DOHH2 (cell line): ENCODE results near the gene LRRC8E.

Experiments
- H3F3A ChIP-seq: fragments of 200-600 bp; sonication (generic), shearing (Covaris generic); 2 replicates; pipeline ENCODE4 v1.6.0; 2016; ENCODE audit warnings: antibody characterized with exemption, mild to moderate bottlenecking; ENCODE audit not compliant: control insufficient read depth, insufficient read depth
- H3K27ac ChIP-seq: fragments of 200-600 bp; sonication (generic); 2 replicates; pipeline ENCODE4 v1.5.1; 2014; ENCODE audit warnings: low read depth, mild to moderate bottlenecking, low read length, moderate library complexity
- H3K27me3 ChIP-seq: fragments of 200-600 bp; sonication (generic); 2 replicates; pipeline ENCODE4 v1.6.1; 2014; ENCODE audit warnings: mild to moderate bottlenecking, low read length, mixed read lengths; ENCODE audit not compliant: control insufficient read depth
- H3K36me3 ChIP-seq: fragments of 200-600 bp; sonication (generic); 2 replicates; pipeline ENCODE4 v1.6.1; 2014; ENCODE audit warnings: mild to moderate bottlenecking, low read length, moderate library complexity, mixed read lengths; ENCODE audit not compliant: control insufficient read depth
- H3K4me1 ChIP-seq: fragments of 200-600 bp; sonication (generic); 2 replicates; pipeline ENCODE4 v1.6.1; 2014; ENCODE audit warnings: mild to moderate bottlenecking, low read length, mixed read lengths; ENCODE audit not compliant: control insufficient read depth
- H3K4me2 ChIP-seq: fragments of 200-600 bp; sonication (generic); 2 replicates; pipeline ENCODE4 v1.6.0; 2014; ENCODE audit warnings: mild to moderate bottlenecking, low read length, moderate library complexity
- H3K4me3 ChIP-seq: fragments of 200-600 bp; sonication (generic); 2 replicates; pipeline ENCODE4 v1.5.1; 2014; ENCODE audit warnings: mild to moderate bottlenecking, low read length, mixed read lengths
- H3K79me2 ChIP-seq: fragments of 200-600 bp; sonication (generic); 2 replicates; pipeline ENCODE4 v1.6.1; 2014; ENCODE audit warnings: mild to moderate bottlenecking, low read length, mixed read lengths; ENCODE audit not compliant: control insufficient read depth
- H3K9me2 ChIP-seq: fragments of 200-600 bp; sonication (generic); replicated peaks from 2 replicates; pipeline ENCODE4 v1.6.1; 2014; ENCODE audit warnings: mild to moderate bottlenecking, low read length, mixed read lengths; ENCODE audit not compliant: control insufficient read depth
- H3K9me3 ChIP-seq: fragments of 200-600 bp; sonication (generic); 2 replicates; pipeline ENCODE4 v1.6.1; 2014; ENCODE audit warnings: antibody characterized with exemption, low read length, mixed read lengths; ENCODE audit not compliant: control insufficient read depth, insufficient read depth
- H4K20me1 ChIP-seq: fragments of 200-600 bp; sonication (generic); 2 replicates; pipeline ENCODE4 v1.6.0; 2014; ENCODE audit warnings: low read depth, mild to moderate bottlenecking, antibody characterized with exemption, low read length, moderate library complexity; ENCODE audit not compliant: control insufficient read depth, insufficient read depth
- EZH2phosphoT487 ChIP-seq: fragments of 200-600 bp; sonication (generic); IDR thresholded peaks from 2 replicates; pipeline ENCODE4 v1.6.1; 2017; ENCODE audit warnings: borderline replicate concordance, mild to moderate bottlenecking, antibody characterized with exemption, low read length, moderate library complexity, mixed read lengths
- TF ChIP-seq, protein P1 (sequence below): fragments of 200-600 bp; sonication (generic); IDR thresholded peaks from one replicate; pipeline ENCODE4 v1.5.1; 2014; ENCODE audit warnings: antibody characterized with exemption, mild to moderate bottlenecking, low read depth, low read length; ENCODE audit not compliant: poor library complexity, severe bottlenecking

The LRRC8E gene

GRCh38 chr19:7855426-7856108, 32.7 kb upstream of the LRRC8E start:
- Histone ChIP-seq H3K9me2 (no peaks in the 10 kb centered on the region), H3K27me3 (peaks cover 14% of the 10 kb centered on the region), H3K4me3 (no peak overlapping the region), H3K4me2 (no peak overlapping the region), H3K9me3 (no peaks in the 10 kb centered on the region), H3F3A (no peaks in the 10 kb centered on the region), H4K20me1 (no peaks in the 10 kb centered on the region), H3K79me2 (no peaks in the 10 kb centered on the region), H3K4me1 (peaks cover 12% of the 10 kb centered on the region), H3K36me3 (no peaks in the 10 kb centered on the region), H3K27ac (no peak overlapping the region)
- TF ChIP-seq, protein P1, sequence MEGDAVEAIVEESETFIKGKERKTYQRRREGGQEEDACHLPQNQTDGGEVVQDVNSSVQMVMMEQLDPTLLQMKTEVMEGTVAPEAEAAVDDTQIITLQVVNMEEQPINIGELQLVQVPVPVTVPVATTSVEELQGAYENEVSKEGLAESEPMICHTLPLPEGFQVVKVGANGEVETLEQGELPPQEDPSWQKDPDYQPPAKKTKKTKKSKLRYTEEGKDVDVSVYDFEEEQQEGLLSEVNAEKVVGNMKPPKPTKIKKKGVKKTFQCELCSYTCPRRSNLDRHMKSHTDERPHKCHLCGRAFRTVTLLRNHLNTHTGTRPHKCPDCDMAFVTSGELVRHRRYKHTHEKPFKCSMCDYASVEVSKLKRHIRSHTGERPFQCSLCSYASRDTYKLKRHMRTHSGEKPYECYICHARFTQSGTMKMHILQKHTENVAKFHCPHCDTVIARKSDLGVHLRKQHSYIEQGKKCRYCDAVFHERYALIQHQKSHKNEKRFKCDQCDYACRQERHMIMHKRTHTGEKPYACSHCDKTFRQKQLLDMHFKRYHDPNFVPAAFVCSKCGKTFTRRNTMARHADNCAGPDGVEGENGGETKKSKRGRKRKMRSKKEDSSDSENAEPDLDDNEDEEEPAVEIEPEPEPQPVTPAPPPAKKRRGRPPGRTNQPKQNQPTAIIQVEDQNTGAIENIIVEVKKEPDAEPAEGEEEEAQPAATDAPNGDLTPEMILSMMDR: no peak

GRCh38 chr19:7856109-7856591, 32.2 kb upstream of the LRRC8E start:
- Histone ChIP-seq H3K4me3 (no peak overlapping the region), H3K4me2 (no peak overlapping the region), H4K20me1 (no peaks in the 10 kb centered on the region), H3K4me1 (peaks cover 12% of the 10 kb centered on the region), H3K9me2 (no peaks in the 10 kb centered on the region), H3K36me3 (no peaks in the 10 kb centered on the region), H3K27ac (no peak overlapping the region), H3F3A (no peaks in the 10 kb centered on the region), H3K79me2 (no peaks in the 10 kb centered on the region), H3K9me3 (no peaks in the 10 kb centered on the region), H3K27me3 (peaks cover 16% of the 10 kb centered on the region)
- no peak for TF ChIP-seq EZH2phosphoT487
- TF ChIP-seq, protein P1: no peak

GRCh38 chr19:7856679-7857663, 31.3 kb upstream of the LRRC8E start:
- Histone ChIP-seq H4K20me1 (no peaks in the 10 kb centered on the region), H3F3A (no peaks in the 10 kb centered on the region), H3K9me3 (no peaks in the 10 kb centered on the region), H3K27ac (no peak overlapping the region), H3K4me3 (no peak overlapping the region), H3K9me2 (no peaks in the 10 kb centered on the region), H3K36me3 (no peaks in the 10 kb centered on the region), H3K27me3 (peaks cover 18% of the 10 kb centered on the region), H3K79me2 (no peaks in the 10 kb centered on the region), H3K4me1 (peaks cover 14% of the 10 kb centered on the region), H3K4me2 (no peak overlapping the region)
- no peak for TF ChIP-seq EZH2phosphoT487
- TF ChIP-seq, protein P1: no peak
